Ovary (tissue), 9 donors: Measurements from ENCODE around the gene RAP1GAP2. TPM values are rescaled to one million over a fixed set of nuclear protein-coding genes. Genes with fewer than 3 reads are reported as not detected.
A peak's percentile ranks its signal among the peaks of the same experiment; 100 is the strongest.

Source experiments
- DNase-seq, 5 donors: peaks; one replicate each; pipeline ENCODE4 v3.0.0-alpha.2; 2019 to 2020
- H3K27ac ChIP-seq, 2 donors: fragments of 200-600 bp; one replicate each; pipeline versions ENCODE4 v1.5.1 to v1.8.0; 2019 to 2022
- H3K27me3 ChIP-seq: fragments of 200-600 bp; one replicate; pipeline ENCODE4 v1.8.0; 2022
- H3K36me3 ChIP-seq: fragments of 200-600 bp; sonication (generic); one replicate; pipeline ENCODE4 v1.5.1; 2019
- H3K4me1 ChIP-seq: one replicate; pipeline ENCODE4 v1.8.1; 2013; ENCODE audit warnings: mild to moderate bottlenecking, moderate library complexity; ENCODE audit not compliant: insufficient read depth
- H3K4me3 ChIP-seq: fragments of 200-600 bp; sonication (generic); one replicate; pipeline ENCODE4 v1.5.1; 2017
- H3K9me3 ChIP-seq, 2 donors: fragments of 200-600 bp in 1 of 2; sonication (generic) in 1 of 2; one replicate each; pipeline versions ENCODE4 v1.5.1 to v1.8.1; 2013 to 2019; ENCODE audit warnings: mild to moderate bottlenecking in 1 of 2, moderate library complexity in 1 of 2
- EP300 ChIP-seq: sonication (generic); formaldehyde crosslinking; IDR thresholded peaks from one replicate; pipeline ENCODE4 v1.6.1; 2017; ENCODE audit warnings: antibody characterized with exemption
- POLR2A ChIP-seq: fragments of 450-650 bp; IDR thresholded peaks from one replicate; pipeline ENCODE4 v1.6.1; 2017; ENCODE audit warnings: antibody characterized with exemption, mild to moderate bottlenecking, moderate library complexity
- WGBS, 3 donors: extraction: QIAGEN DNeasy Blood & Tissue Kit in 1 of 3; methylation state at CpG; one replicate each; pipeline versions ENCODE4 v1.1.5 to v1.1.7; 2013 to 2017; 5-methylcytosine and 5-hydroxymethylcytosine counted together
- intact Hi-C, 4 donors: fragments of 100-400 bp; cut with DNase I; formaldehyde crosslinking; loops; one replicate each; pipeline versions ENCODE4 v1.11.0 to v1.15.1; 2022 to 2023
- polyA plus RNA-seq, 2 donors: library from polyadenylated mRNA; stranded (reverse); fragments of 200-250 nt in 1 of 2; fragments of 350-450 nt in 1 of 2; fragmentation: Illumina TruSeq in 1 of 2; extraction: RNeasy Lipid Tissue Mini Kit (QIAGEN cat#74804) in 1 of 2; gene quantifications; one replicate each; pipeline ENCODE4 v1.2.3, GENCODE V29; 2013 to 2014
- total RNA-seq, 7 donors: library from RNA; depleted of rRNA in 2 of 7; stranded (reverse); fragments of >200 nt in 2 of 7; fragmentation: NEBNext Ultra II Directional in 3 of 7; extraction: Animal tissue kit (Norgen Biotek cat#: 25700) in 3 of 7; gene quantifications; one replicate each; pipeline versions ENCODE4 v1.1.0 to v1.2.4, GENCODE V29; 2016 to 2023
- TF ChIP-seq, protein P1 (sequence below), 3 donors: fragments of 450-650 bp in 2 of 3; fragments of 200-600 bp in 1 of 3; IDR thresholded peaks; one replicate each; pipeline versions ENCODE4 v1.5.1 to v1.8.0; 2016 to 2022; ENCODE audit warnings: antibody characterized with exemption in 3 of 3, mild to moderate bottlenecking in 1 of 3
- donor health status: DM: no; HTN: no; CAD: no; lungs with moderate emphysema.
- donor health status: DM: no; HTN: no; CAD: no.
- donor health status: Bipolar disorder and iron deficiency.
- donor health status: DM: yes; HTN: yes; CAD: no.
- donor health status: DM: no; HTN: no; CAD: no.
- donor health status: DM: yes; HTN: yes; CAD: no.

The RAP1GAP2 gene
- total and polyA plus RNA-seq, 9 donors: 4.3 to 15.4 (median 12.3) TPM

DNA sequence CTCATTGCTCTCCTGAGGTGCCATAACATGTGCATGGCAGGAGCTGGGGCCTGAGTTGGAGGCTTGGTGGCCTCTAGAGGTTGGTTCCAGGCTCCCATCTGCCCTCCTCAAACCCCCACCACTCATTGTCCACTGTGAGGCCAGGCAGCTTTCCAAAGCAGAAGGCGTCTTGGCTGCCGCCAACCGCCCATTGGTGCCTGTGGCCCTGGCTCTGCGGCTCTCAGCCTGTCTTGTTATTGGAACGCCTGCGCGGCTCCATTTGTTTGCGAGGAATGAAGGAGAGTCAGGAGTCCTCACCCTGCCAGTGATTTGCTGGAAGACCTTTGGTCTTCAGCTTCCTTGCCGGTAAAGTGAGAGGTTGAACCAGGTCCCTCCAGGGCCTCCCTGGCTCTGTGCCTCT is 223.5 kb downstream of the RAP1GAP2 start:
- no peak overlapping the region for H3K4me3 ChIP-seq
- H3K4me1 ChIP-seq: no peaks in the 10 kb centered on the region
- no peak overlapping the region for H3K27ac ChIP-seq
- intact Hi-C loops: loop anchor here in 2 of 4 donors (10.0 kb wide), 2 partner anchors 165 to 195 kb away; no protein-coding TSS in a partner anchor
- TF ChIP-seq POLR2A (no peak), EP300 (no peak)
- TF ChIP-seq, protein P1, sequence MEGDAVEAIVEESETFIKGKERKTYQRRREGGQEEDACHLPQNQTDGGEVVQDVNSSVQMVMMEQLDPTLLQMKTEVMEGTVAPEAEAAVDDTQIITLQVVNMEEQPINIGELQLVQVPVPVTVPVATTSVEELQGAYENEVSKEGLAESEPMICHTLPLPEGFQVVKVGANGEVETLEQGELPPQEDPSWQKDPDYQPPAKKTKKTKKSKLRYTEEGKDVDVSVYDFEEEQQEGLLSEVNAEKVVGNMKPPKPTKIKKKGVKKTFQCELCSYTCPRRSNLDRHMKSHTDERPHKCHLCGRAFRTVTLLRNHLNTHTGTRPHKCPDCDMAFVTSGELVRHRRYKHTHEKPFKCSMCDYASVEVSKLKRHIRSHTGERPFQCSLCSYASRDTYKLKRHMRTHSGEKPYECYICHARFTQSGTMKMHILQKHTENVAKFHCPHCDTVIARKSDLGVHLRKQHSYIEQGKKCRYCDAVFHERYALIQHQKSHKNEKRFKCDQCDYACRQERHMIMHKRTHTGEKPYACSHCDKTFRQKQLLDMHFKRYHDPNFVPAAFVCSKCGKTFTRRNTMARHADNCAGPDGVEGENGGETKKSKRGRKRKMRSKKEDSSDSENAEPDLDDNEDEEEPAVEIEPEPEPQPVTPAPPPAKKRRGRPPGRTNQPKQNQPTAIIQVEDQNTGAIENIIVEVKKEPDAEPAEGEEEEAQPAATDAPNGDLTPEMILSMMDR (IDR thresholded peaks at IDR 0.05): no peak
- no peaks in the 10 kb centered on the region for H3K27me3 ChIP-seq
- no peaks in the 10 kb centered on the region for H3K36me3 ChIP-seq
- DNase-seq: no peak
- H3K9me3 ChIP-seq: peaks cover 0 to 5% of the 10 kb centered on the region in 2 donors
- WGBS, 3 donors: 75 to 83% (median 82%) methylated on average over 8 to 9 of the region's 9 CpGs

DNA sequence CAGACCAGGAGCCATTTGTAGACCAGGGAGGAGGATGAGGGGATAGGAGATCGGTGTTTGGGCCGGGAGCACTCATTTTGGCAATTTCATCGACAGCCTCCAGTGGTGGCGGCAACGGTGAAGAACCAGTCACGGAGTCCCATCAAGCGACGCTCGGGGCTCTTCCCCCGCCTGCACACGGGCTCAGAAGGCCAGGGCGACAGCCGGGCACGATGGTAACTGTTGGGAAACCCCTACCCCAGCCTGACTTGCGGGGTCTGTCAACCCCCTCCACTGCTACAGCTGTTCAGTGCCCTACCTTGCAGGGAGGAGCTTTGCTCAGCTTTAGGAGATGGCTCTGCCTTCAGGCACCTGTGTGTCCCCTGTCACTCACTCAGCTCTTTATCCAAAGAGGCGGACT is 224.1 kb downstream of the RAP1GAP2 start:
- H3K27ac ChIP-seq: no peak overlapping the region
- intact Hi-C loops: no loop called here
- TF ChIP-seq, protein P1 (IDR thresholded peaks at IDR 0.05): no peak
- TF ChIP-seq POLR2A (no peak), EP300 (no peak)
- no peaks in the 10 kb centered on the region for H3K36me3 ChIP-seq
- peaks cover 0 to 5% of the 10 kb centered on the region in 2 donors for H3K9me3 ChIP-seq
- 93 to 98% (median 95%) methylated on average over 16 of the region's 16 CpGs for WGBS, 3 donors
- peak in 1 of 5 donors; percentile 17 for DNase-seq
- no peaks in the 10 kb centered on the region for H3K4me1 ChIP-seq
- no peaks in the 10 kb centered on the region for H3K27me3 ChIP-seq
- H3K4me3 ChIP-seq: no peak overlapping the region

DNA sequence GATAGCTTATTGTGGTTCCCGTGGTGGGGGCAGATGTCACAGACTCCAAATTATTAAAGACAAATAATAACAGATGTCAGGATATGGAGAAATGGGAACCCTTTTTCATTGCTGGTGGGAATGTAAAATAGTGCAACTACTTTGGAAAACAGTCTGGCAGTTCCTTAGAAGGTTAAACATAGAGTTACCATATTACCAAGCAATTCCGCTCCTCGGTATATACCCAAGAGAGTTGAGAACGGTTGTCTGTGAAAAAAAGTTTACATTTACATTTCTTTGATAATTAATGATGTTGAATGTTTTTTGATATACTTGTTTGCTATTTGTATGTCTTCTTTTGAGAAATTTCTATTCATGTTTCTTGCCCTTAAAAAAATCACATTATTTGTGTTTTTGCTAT is 226.0 kb downstream of the RAP1GAP2 start:
- H3K4me1 ChIP-seq: no peaks in the 10 kb centered on the region
- H3K9me3 ChIP-seq: peaks cover 0 to 5% of the 10 kb centered on the region in 2 donors
- H3K27ac ChIP-seq: no peak overlapping the region
- H3K36me3 ChIP-seq: no peaks in the 10 kb centered on the region
- WGBS, 3 donors: 88 to 94% (median 89%) methylated on average over 4 of the region's 4 CpGs
- no peak for DNase-seq
- H3K27me3 ChIP-seq: no peaks in the 10 kb centered on the region
- TF ChIP-seq POLR2A (no peak), EP300 (no peak)
- TF ChIP-seq, protein P1 (IDR thresholded peaks at IDR 0.05): no peak
- intact Hi-C loops: no loop called here
- no peak overlapping the region for H3K4me3 ChIP-seq

DNA sequence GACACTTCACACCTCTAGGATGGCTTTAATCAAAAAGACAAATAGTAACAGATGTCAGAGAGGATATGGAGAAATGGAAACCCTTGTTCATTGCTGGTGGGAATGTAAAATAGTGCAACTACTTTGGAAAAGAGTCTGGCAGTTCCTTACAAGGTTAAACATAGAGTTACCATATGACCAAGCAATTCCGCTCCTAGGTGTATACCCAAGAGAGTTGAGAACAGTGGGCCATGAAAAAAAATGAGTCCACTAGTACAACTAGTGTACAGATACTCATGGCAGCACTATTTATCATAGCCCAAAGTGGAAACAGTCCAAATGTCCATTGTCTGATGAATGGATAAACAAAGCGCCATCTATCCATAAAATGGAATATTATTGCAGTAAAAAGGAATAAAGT is 228.1 kb downstream of the RAP1GAP2 start:
- TF ChIP-seq POLR2A (no peak), EP300 (no peak)
- TF ChIP-seq, protein P1 (IDR thresholded peaks at IDR 0.05): no peak
- H3K4me3 ChIP-seq: no peak overlapping the region
- no peak for DNase-seq
- WGBS, 3 donors: 95 to 100% (median 99%) methylated on average over 2 of the region's 2 CpGs
- no peaks in the 10 kb centered on the region for H3K4me1 ChIP-seq
- H3K9me3 ChIP-seq: peaks cover 0 to 5% of the 10 kb centered on the region in 2 donors
- no peaks in the 10 kb centered on the region for H3K27me3 ChIP-seq
- intact Hi-C loops: no loop called here
- no peak overlapping the region for H3K27ac ChIP-seq
- no peaks in the 10 kb centered on the region for H3K36me3 ChIP-seq
